NCI-H1417 treated with DMSO at 0.1 percent for 48 hours (cell line): Measurements from ENCODE around the gene EIF1AY.
"Not testable (repeated sequence)": the region's sequence is repeated elsewhere in the genome, so short reads cannot be mapped to it uniquely, and the experiment has no call there.

ENCODE experiments used
- DNase-seq: peaks from one replicate; lab custom pipeline; 2025; lab: John Stamatoyannopoulos, UW

The EIF1AY gene, protein sequence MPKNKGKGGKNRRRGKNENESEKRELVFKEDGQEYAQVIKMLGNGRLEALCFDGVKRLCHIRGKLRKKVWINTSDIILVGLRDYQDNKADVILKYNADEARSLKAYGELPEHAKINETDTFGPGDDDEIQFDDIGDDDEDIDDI

DNA sequence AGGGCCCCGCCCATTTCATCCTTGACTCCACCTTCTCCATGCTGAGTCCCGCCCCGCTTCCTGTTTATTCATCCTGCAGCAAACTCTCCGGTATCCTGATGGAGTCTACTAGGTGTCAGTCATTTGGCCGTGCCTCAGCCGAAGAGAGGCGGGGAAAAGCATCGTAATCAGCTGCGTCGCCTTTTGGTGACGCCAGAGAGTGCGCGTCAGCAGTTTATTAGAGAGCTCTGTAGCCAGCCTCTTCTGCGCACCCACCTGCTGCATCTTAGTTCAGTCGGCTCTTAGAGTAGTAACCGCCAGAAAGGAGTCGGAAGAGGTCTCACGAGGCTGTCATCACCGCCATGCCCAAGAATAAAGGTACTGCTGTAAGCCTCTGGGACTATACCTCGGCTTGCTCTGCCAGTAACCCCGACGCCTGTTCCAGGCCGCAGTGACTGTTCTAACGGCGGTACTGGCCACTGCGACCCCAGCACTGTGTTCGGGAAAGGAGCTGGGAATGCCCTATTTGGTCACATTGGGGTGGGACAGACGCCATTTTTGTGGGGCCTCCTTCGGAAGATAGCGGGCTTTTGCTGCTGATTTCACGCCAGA lies at the start of gene EIF1AY:
TSS of gene EIF1AY (plus strand) at position 246 of the 591 bp plus-strand sequence. CDS start at position 342, 96 bp downstream.
- no peak for DNase-seq

- no peak for DNase-seq
Observed at GRCh38 chrY:20528435-20528834, 47.1 kb upstream of the EIF1AY start.

DNA sequence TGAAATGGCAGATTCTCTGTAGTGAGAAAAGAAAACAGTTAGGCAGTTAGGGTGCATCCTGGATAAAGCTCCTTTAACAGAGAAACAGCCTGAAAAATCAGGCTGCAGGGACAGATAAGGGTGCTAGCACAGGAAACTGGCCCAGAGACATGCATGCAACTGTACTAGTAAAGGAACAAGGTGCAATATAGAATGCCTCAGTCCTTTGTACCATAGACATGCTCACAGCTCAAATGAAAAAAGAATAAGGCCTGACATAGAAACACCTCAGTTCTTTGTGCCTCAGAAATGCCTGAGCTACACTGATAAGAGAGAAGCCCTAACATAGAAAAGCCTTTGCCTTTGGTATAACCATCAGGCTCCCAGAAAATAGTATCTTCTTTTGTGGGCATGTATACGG lies 37.4 kb upstream of the EIF1AY start:
- no peak for DNase-seq

- DNase-seq, result no peak
Observed at GRCh38 chrY:20538933-20539332, 36.6 kb upstream of the EIF1AY start.

DNA sequence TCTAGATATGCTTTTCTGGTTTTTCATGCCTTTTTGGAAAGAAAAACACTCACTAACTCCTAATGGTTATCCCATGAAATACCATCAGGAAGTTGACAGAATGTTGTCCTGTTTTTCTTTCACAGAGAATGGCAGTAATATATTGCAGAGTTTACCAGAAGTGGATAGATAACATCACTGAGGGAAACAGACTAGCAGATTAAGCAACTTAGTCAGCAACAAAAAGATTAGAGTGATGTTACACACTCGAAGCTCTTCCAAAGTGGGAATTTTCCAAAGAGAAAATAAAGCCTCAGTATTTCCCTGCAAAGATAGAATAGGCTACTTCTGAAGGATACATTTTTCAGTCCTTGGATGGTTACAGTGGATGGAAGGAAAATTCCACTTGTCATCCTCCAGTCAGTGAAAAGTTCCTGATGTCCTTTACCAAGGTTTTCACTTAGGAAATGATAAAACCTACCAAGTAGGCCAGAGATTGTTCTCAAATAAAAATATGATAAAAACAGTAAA lies 31.1 kb upstream of the EIF1AY start:
- no peak for DNase-seq

GRCh38 chrY:20546071-20546470 lies 29.5 kb upstream of the EIF1AY start:
- DNase-seq, result no peak

- DNase-seq, result no peak
Observed at GRCh38 chrY:20549289-20549688, 26.3 kb upstream of the EIF1AY start.

DNA sequence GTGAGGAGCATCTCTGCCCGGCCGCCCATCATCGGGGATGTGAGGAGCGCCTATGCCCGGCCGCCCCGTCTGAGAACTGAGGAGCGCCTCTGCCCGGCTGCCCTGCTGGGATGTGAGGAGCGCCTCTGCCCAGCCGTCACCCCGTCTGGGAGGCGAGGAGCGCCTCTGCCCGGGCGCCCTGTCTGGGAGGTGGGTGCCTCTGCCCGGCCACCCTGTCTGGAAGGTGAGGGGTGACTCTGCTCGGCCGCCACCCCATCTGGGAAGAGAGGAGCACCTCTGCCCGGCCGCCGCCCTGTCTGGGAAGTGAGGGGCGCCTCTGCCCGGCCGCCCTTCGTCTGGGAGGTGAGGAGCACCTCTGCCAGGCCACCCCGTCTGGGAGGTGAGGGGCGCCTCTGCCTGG lies 23.7 kb upstream of the EIF1AY start:
- no peak for DNase-seq

- DNase-seq, result not testable (repeated sequence)
Observed at GRCh38 chrY:20552764-20553323, 22.7 kb upstream of the EIF1AY start.

GRCh38 chrY:20555820-20556219 lies 19.8 kb upstream of the EIF1AY start:
- DNase-seq, result no peak

GRCh38 chrY:20558677-20559076 lies 16.9 kb upstream of the EIF1AY start:
- DNase-seq, result no peak

- no peak for DNase-seq
Observed at GRCh38 chrY:20559873-20560512, 15.6 kb upstream of the EIF1AY start.

- no peak for DNase-seq
Observed at GRCh38 chrY:20571306-20571705, 4.3 kb upstream of the EIF1AY start.

GRCh38 chrY:20576506-20576905 lies 930 bp downstream of the EIF1AY start:
- DNase-seq, result no peak

DNA sequence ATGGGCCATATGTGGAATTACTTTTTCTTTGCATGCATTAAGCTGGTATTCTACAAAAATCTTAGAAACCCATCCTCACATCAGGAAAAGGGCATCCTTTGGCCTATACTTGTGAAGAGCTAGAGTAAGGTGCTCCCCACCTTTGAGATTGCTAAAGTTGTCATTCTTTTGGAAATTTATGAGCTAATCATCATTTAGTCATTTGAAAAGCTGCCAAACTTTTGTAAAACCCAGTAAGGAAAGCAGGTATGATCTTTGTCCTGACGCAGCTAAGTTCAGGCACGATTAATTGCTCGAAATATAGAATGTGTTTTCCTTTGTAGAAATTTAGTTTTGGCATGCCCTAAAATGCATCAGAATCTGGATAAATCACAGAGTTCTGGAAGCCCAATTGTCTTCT lies 2.6 kb downstream of the EIF1AY start:
- DNase-seq, result no peak

- DNase-seq, result no peak
Observed at GRCh38 chrY:20581687-20582086, 6.1 kb downstream of the EIF1AY start.

DNA sequence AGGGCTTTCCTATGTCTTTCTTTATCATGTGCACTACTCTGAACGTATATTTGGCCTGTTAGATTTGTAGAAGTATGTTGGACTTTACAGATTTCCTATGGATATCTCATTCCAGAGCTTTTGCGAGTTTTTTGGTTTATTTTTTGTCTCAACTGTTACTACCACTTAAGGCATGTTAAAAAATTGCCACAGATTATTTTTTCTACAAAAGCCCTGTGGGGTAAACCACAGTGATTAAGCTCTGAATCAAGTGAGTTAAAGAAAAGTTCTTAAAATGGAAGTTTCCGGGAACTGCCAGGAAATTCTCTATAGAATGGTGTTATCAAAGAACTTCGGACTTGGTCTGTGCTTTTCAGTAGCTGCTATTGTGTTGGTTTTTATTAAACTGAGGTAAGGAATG lies 10.6 kb downstream of the EIF1AY start:
- DNase-seq, result no peak
